Measurements from ENCODE around the gene PEF1. TPM values are rescaled to one million over a fixed set of nuclear protein-coding genes. Genes with fewer than 3 reads are reported as not detected.

Gene PEF1
- total and polyA plus RNA-seq, 2 of the 8 experiments (the other 6 are each of a cell fraction or from before 2014, with no cell fraction given), result 35.2 to 69.2 TPM

DNA sequence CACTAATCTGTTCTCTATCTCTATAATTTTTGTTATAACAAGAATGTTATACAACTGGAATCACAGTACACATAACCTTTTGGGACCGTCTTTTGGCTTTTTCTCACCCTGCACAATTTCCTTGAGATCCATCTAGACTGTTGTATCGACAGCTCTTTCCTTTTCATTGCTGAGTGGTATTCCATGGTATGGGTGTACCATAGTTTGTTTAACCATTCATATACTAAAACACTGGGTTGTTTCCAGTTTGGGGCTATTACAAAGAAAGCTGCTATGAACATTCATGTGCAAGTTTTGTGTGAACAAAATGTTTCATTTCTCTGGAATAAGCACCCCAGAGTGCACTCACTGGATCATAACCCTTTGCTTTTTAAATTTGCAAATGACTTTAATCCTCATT lies 42.6 kb downstream of the PEF1 start:
- Histone ChIP-seq H4K91ac (replicated peaks; ENCODE audit: insufficient read length, low read length) (no peak overlapping the region), H3K9me3 (ENCODE audit: insufficient read depth in 2 of 2, low read depth in 1 of 2, low read length in 1 of 2) (no peaks in the 10 kb centered on the region), H3K23me2 (ENCODE audit: low read depth, low read length) (no peaks in the 10 kb centered on the region), H4K8ac (ENCODE audit: extremely low read depth, insufficient read depth, low read length) (no peak overlapping the region), H3K4me3 (ENCODE audit: extremely low read depth in 1 of 4, insufficient read depth in 2 of 4, low read depth in 3 of 4, low read length in 4 of 4) (no peak overlapping the region), H2AFZ (ENCODE audit: low read length) (no peak overlapping the region), H3K36me3 (ENCODE audit: control insufficient read depth in 2 of 4, insufficient read depth in 4 of 4, low read length in 3 of 4) (no peaks in the 10 kb centered on the region), H3K56ac (replicated peaks; ENCODE audit: insufficient read length, low read depth, low read length) (no peak overlapping the region), H2BK12ac (ENCODE audit: low read depth, low read length) (no peak overlapping the region), H2AK5ac (ENCODE audit: low read depth, low read length) (no peak overlapping the region), H3K79me1 (ENCODE audit: low read depth, low read length) (no peaks in the 10 kb centered on the region), H2BK15ac (ENCODE audit: low read length) (no peak overlapping the region), H4K20me1 (replicated peaks in 1 of 2; ENCODE audit: control insufficient read depth in 1 of 2, insufficient read depth in 2 of 2, low read length in 2 of 2) (no peaks in the 10 kb centered on the region), H3K27ac (ENCODE audit: low read depth, low read length) (no peak overlapping the region), H3K27me3 (replicated peaks in 1 of 4; ENCODE audit: control insufficient read depth in 3 of 4, extremely low read depth in 1 of 4, insufficient read depth in 3 of 4, low read length in 3 of 4) (no peaks in the 10 kb centered on the region), H3K23ac (ENCODE audit: insufficient read length) (no peak overlapping the region), H3K4me2 (ENCODE audit: insufficient read depth in 1 of 2, low read depth in 2 of 2, low read length in 2 of 2) (no peak overlapping the region), H3K14ac (ENCODE audit: insufficient read length) (no peak overlapping the region), H3K4ac (replicated peaks; ENCODE audit: insufficient read length, low read depth, low read length) (no peak overlapping the region), H2BK120ac (replicated peaks; ENCODE audit: low read depth, low read length) (no peak overlapping the region), H3K4me1 (replicated peaks in 1 of 4; ENCODE audit: control insufficient read depth in 3 of 4, insufficient read depth in 4 of 4, low read length in 3 of 4) (no peaks in the 10 kb centered on the region), H4K5ac (ENCODE audit: insufficient read length, low read depth, low read length) (no peak overlapping the region), H3K79me2 (ENCODE audit: control insufficient read depth in 1 of 2, insufficient read depth in 2 of 2, low read length in 2 of 2) (no peaks in the 10 kb centered on the region), H2BK5ac (ENCODE audit: low read depth, low read length) (no peak overlapping the region), H2BK20ac (ENCODE audit: low read length) (no peak overlapping the region), H3K9ac (replicated peaks in 1 of 4; ENCODE audit: extremely low read depth in 1 of 4, low read depth in 3 of 4, low read length in 3 of 4) (no peak overlapping the region), H3K18ac (ENCODE audit: extremely low read depth, low read length) (no peak overlapping the region)
- WGBS, 2 experiments (ENCODE audit: extremely low coverage in 1 of 2, insufficient coverage in 1 of 2, insufficient read length in 1 of 2, insufficient replicate concordance in 2 of 2, low coverage in 1 of 2, low lambda C conversion rate in 2 of 2, missing lambda C conversion rate in 1 of 2), result 85% methylated on average over 2 of the region's 2 CpGs; no CpG with 5 or more reads in 1 of the 2 experiments
- TF ChIP-seq SP2 (IDR thresholded peaks at IDR 0.05; ENCODE audit: low read length), result no peak
- no peak for TF ChIP-seq TCF12 (IDR thresholded peaks at IDR 0.05; ENCODE audit: low read depth, low read length)
- TF ChIP-seq ZNF274 (IDR thresholded peaks at IDR 0.05; ENCODE audit: borderline replicate concordance, extremely low read depth, low read length), result no peak
- no peak for TF ChIP-seq TAF1 (IDR thresholded peaks at IDR 0.05; ENCODE audit: low read depth, low read length)
- no peak for TF ChIP-seq KDM5A (IDR thresholded peaks at IDR 0.05; ENCODE audit: low read length)
- TF ChIP-seq EGR1 (IDR thresholded peaks at IDR 0.05; ENCODE audit: borderline replicate concordance, low read depth, low read length), result no peak
- no peak for TF ChIP-seq BRCA1 (IDR thresholded peaks at IDR 0.05; ENCODE audit: low read depth, low read length)
- TF ChIP-seq YY1 (IDR thresholded peaks at IDR 0.05; ENCODE audit: low read depth, low read length), result no peak
- TF ChIP-seq RNF2 (IDR thresholded peaks at IDR 0.05; ENCODE audit: borderline replicate concordance, low read depth, low read length, missing control alignments, poor library complexity, severe bottlenecking), result no peak
- TF ChIP-seq RFX5 (IDR thresholded peaks at IDR 0.05; ENCODE audit: borderline replicate concordance, low read depth, low read length), result no peak
- POLR2A ChIA-PET (ENCODE audit: partially characterized antibody), result no interaction called here
- CTCF ChIA-PET (ENCODE audit: partially characterized antibody), result interaction anchor here (0.7 to 1.5 kb wide), 5 partner anchors 8 to 179 kb away, joined by 3 to 6 read pairs (median 3); no protein-coding TSS in a partner anchor
- DNase-seq (ENCODE audit: low read depth in 1 of 2, low spot score in 2 of 2) (no peak), FAIRE-seq (no peak)
